Stimulated activated naive CD4-positive, alpha-beta T cell (primary cell): ENCODE measurements around the gene RTBDN.
A peak's percentile ranks its signal among the peaks of the same experiment; 100 is the strongest.

ENCODE experiments used
- DNase-seq, 6 experiments: peaks; one replicate each; lab custom pipeline; 2025; lab: John Stamatoyannopoulos, UW

RTBDN gene

GRCh38 chr19:12792051-12792852 is 42.1 kb downstream of the RTBDN start:
- peak; percentile 53 to 86 (median 70) for DNase-seq

- peak; percentile 96 to 98 (median 98) for DNase-seq
These were observed 42.9 kb downstream of the RTBDN start, which contains the start of gene JUNB for GRCh38 chr19:12791345-12792050. Gene JUNB (plus strand): TSS chr19:12791486. CDS start chr19:12791772, 286 bp downstream.

- peak in 2 of 6 experiments; percentile 51 to 60 for DNase-seq
These were observed 43.6 kb downstream of the RTBDN start for GRCh38 chr19:12790628-12791344.

GRCh38 chr19:12789904-12790619 is 44.3 kb downstream of the RTBDN start:
- DNase-seq = peak; percentile 74 to 86 (median 80)

- DNase-seq = peak in 2 of 6 experiments; percentile 37 to 49
These were observed 45.1 kb downstream of the RTBDN start for GRCh38 chr19:12789098-12789903.

GRCh38 chr19:12788682-12789097 is 45.7 kb downstream of the RTBDN start:
- peak in 2 of 6 experiments; percentile 44 to 52 for DNase-seq

GRCh38 chr19:12788042-12788681 is 46.2 kb downstream of the RTBDN start:
- DNase-seq = no peak

GRCh38 chr19:12787458-12787857 is 46.9 kb downstream of the RTBDN start:
- DNase-seq = no peak

- DNase-seq = no peak
These were observed 47.4 kb downstream of the RTBDN start for GRCh38 chr19:12786952-12787351.

- no peak for DNase-seq
These were observed 48.1 kb downstream of the RTBDN start for GRCh38 chr19:12786141-12786870.

GRCh38 chr19:12785431-12786031 is 48.8 kb downstream of the RTBDN start:
- DNase-seq = peak in 1 of 6 experiments; percentile 51

- peak; percentile 21 to 69 (median 34) for DNase-seq
These were observed 49.4 kb downstream of the RTBDN start for GRCh38 chr19:12784871-12785430.

GRCh38 chr19:12784394-12784870 is 49.9 kb downstream of the RTBDN start:
- DNase-seq = peak in 5 of 6 experiments; percentile 17 to 69 (median 36)

GRCh38 chr19:12783849-12784393 is 50.5 kb downstream of the RTBDN start:
- DNase-seq = peak in 1 of 6 experiments; percentile 17

GRCh38 chr19:12783291-12783848 is 51.0 kb downstream of the RTBDN start:
- peak in 2 of 6 experiments; percentile 31 to 55 for DNase-seq

- DNase-seq = peak; percentile 94 to 99 (median 98)
These were observed 51.7 kb downstream of the RTBDN start for GRCh38 chr19:12782424-12783290.

GRCh38 chr19:12782174-12782423 is 52.3 kb downstream of the RTBDN start:
- peak in 1 of 6 experiments; percentile 99 for DNase-seq
